WTC11 (cell line): ENCODE results near the gene TEC.

ENCODE experiments used
- JUN ChIP-seq: sonication (generic); formaldehyde crosslinking; IDR thresholded peaks from 2 replicates; pipeline ENCODE4 v1.8.0; 2023; ENCODE audit warnings: mild to moderate bottlenecking, missing genetic modification reagents
- MXD4 ChIP-seq: fragments of 250-450 bp; sonication (Bioruptor Pico); IDR thresholded peaks from 2 replicates; pipeline ENCODE4 v1.8.0; 2021; ENCODE audit warnings: mild to moderate bottlenecking, moderate library complexity, borderline replicate concordance
- NR2C2 ChIP-seq: sonication (generic); formaldehyde crosslinking; IDR thresholded peaks from 2 replicates; pipeline ENCODE4 v1.8.0; 2022; ENCODE audit warnings: mild to moderate bottlenecking, missing genetic modification reagents
- RORB ChIP-seq: fragments of 250-450 bp; sonication (Bioruptor Pico); IDR thresholded peaks from 2 replicates; pipeline ENCODE4 v1.9.0; 2021; ENCODE audit warnings: mild to moderate bottlenecking
- TCF7 ChIP-seq: sonication (generic); formaldehyde crosslinking; IDR thresholded peaks from 2 replicates; pipeline ENCODE4 v1.8.0; 2022; ENCODE audit warnings: mild to moderate bottlenecking, low read depth, missing genetic modification reagents, moderate library complexity
- TEAD4 ChIP-seq: sonication (generic); formaldehyde crosslinking; IDR thresholded peaks from 2 replicates; pipeline ENCODE4 v1.8.0; 2022; ENCODE audit warnings: mild to moderate bottlenecking, missing genetic modification reagents
- ZMAT4 ChIP-seq: fragments of 250-450 bp; sonication (Bioruptor Pico); IDR thresholded peaks from 2 replicates; pipeline ENCODE4 v1.9.0; 2021; ENCODE audit warnings: mild to moderate bottlenecking
- ZNF263 ChIP-seq: sonication (generic); formaldehyde crosslinking; IDR thresholded peaks from 2 replicates; pipeline ENCODE4 v1.8.1; 2022; ENCODE audit warnings: low read depth, mild to moderate bottlenecking, moderate library complexity, missing genetic modification reagents
- TF ChIP-seq, protein P1 (sequence below): fragments of 200-600 bp; IDR thresholded peaks from 2 replicates; pipeline ENCODE4 v1.8.0; 2022; ENCODE audit warnings: antibody characterized with exemption
- TF ChIP-seq, protein P2 (sequence below): sonication (generic); formaldehyde crosslinking; IDR thresholded peaks from 2 replicates; pipeline ENCODE4 v1.8.1; 2022; ENCODE audit warnings: low read depth, missing genetic modification reagents, borderline replicate concordance

GRCh38 chr4:48215977-48216376, 53.7 kb downstream of the TEC start:
- TF ChIP-seq, protein P1, sequence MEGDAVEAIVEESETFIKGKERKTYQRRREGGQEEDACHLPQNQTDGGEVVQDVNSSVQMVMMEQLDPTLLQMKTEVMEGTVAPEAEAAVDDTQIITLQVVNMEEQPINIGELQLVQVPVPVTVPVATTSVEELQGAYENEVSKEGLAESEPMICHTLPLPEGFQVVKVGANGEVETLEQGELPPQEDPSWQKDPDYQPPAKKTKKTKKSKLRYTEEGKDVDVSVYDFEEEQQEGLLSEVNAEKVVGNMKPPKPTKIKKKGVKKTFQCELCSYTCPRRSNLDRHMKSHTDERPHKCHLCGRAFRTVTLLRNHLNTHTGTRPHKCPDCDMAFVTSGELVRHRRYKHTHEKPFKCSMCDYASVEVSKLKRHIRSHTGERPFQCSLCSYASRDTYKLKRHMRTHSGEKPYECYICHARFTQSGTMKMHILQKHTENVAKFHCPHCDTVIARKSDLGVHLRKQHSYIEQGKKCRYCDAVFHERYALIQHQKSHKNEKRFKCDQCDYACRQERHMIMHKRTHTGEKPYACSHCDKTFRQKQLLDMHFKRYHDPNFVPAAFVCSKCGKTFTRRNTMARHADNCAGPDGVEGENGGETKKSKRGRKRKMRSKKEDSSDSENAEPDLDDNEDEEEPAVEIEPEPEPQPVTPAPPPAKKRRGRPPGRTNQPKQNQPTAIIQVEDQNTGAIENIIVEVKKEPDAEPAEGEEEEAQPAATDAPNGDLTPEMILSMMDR, result no peak
- TF ChIP-seq JUN, result no peak
- TF ChIP-seq TEAD4, result no peak
- TF ChIP-seq ZNF263 (CRISPR knock-in tag), result no peak
- no peak for TF ChIP-seq ZMAT4
- TF ChIP-seq MXD4 (CRISPR knock-in tag), result no peak
- TF ChIP-seq RORB (CRISPR knock-in tag), result no peak
- TF ChIP-seq, protein P2, sequence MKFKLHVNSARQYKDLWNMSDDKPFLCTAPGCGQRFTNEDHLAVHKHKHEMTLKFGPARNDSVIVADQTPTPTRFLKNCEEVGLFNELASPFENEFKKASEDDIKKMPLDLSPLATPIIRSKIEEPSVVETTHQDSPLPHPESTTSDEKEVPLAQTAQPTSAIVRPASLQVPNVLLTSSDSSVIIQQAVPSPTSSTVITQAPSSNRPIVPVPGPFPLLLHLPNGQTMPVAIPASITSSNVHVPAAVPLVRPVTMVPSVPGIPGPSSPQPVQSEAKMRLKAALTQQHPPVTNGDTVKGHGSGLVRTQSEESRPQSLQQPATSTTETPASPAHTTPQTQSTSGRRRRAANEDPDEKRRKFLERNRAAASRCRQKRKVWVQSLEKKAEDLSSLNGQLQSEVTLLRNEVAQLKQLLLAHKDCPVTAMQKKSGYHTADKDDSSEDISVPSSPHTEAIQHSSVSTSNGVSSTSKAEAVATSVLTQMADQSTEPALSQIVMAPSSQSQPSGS (CRISPR knock-in tag), result no peak
- no peak for TF ChIP-seq NR2C2
- TF ChIP-seq TCF7 (CRISPR knock-in tag), result no peak
